Natural killer cell (primary cell): ENCODE data around the gene PLK1. TPM values are rescaled to one million over a fixed set of nuclear protein-coding genes. Genes with fewer than 3 reads are reported as not detected.

ENCODE experiments used
- ATAC-seq, 3 donors: fragments of 150-1000 bp in 2 of 3; fragments of 200-7000 bp in 1 of 3; cut with Tn5 transposase; 1 replicate in 1 of 3; 2 replicates in 2 of 3; pipeline ENCODE4 v1.10.0; 2021; ENCODE audit warnings: mild to moderate bottlenecking in 2 of 3, moderate library complexity in 2 of 3
- DNase-seq, 2 donors: peaks; one replicate each; pipeline versions ENCODE4 v3.0.0 to v3.0.0-alpha.2; 2013 to 2021; ENCODE audit warnings: mixed read lengths in 1 of 2
- H3K27ac ChIP-seq: one replicate; pipeline ENCODE4 v1.5.1; 2013; ENCODE audit warnings: mild to moderate bottlenecking, low read length
- H3K27me3 ChIP-seq: one replicate; pipeline ENCODE4 v1.6.1; 2013; ENCODE audit warnings: low read length; ENCODE audit not compliant: control insufficient read depth, insufficient read depth
- H3K36me3 ChIP-seq: one replicate; pipeline ENCODE4 v1.6.1; 2013; ENCODE audit warnings: low read length; ENCODE audit not compliant: control insufficient read depth, insufficient read depth
- H3K4me1 ChIP-seq: one replicate; pipeline ENCODE4 v1.6.1; 2013; ENCODE audit warnings: low read length; ENCODE audit not compliant: control insufficient read depth, insufficient read depth
- H3K4me3 ChIP-seq: one replicate; pipeline ENCODE4 v1.5.1; 2013; ENCODE audit warnings: low read length
- H3K9me3 ChIP-seq: one replicate; pipeline ENCODE4 v1.6.1; 2013; ENCODE audit warnings: low read length; ENCODE audit not compliant: control insufficient read depth, insufficient read depth
- H3K27ac Mint-ChIP-seq, 2 donors: one replicate each; pipeline ENCODE4 v1.8.0; 2022; ENCODE audit warnings: mild to moderate bottlenecking in 2 of 2, mixed read lengths in 2 of 2, moderate library complexity in 1 of 2
- H3K27me3 Mint-ChIP-seq, 2 donors: one replicate each; pipeline ENCODE4 v1.8.0; 2022; ENCODE audit warnings: low read depth in 2 of 2, mixed read lengths in 2 of 2
- H3K36me3 Mint-ChIP-seq: one replicate; pipeline ENCODE4 v1.8.0; 2022; ENCODE audit warnings: mixed read lengths
- H3K4me1 Mint-ChIP-seq, 2 donors: one replicate each; pipeline ENCODE4 v1.8.0; 2022; ENCODE audit warnings: mixed read lengths in 2 of 2
- H3K4me3 Mint-ChIP-seq: one replicate; pipeline ENCODE4 v1.8.0; 2022; ENCODE audit warnings: mild to moderate bottlenecking, moderate library complexity, mixed read lengths
- H3K9me3 Mint-ChIP-seq, 2 donors: one replicate each; pipeline ENCODE4 v1.8.0; 2022; ENCODE audit warnings: mixed read lengths in 2 of 2
- WGBS: methylation state at CpG from one replicate; pipeline ENCODE4 v1.1.7; 2013; ENCODE audit warnings: missing lambda C conversion rate; ENCODE audit not compliant: insufficient coverage; 5-methylcytosine and 5-hydroxymethylcytosine counted together
- intact Hi-C: fragments of 100-400 bp; cut with micrococcal nuclease; formaldehyde crosslinking; loops from one replicate; pipeline ENCODE4 v1.14.2; 2022
- total RNA-seq, 4 donors: library from RNA; stranded (reverse); fragments of 120-200 nt in 1 of 4; gene quantifications; one replicate each; pipeline versions ENCODE4 v1.2.3 to v1.2.4, GENCODE V29; 2013 to 2022
- TF ChIP-seq, protein P1 (sequence below): fragments of 200-600 bp; IDR thresholded peaks from one replicate; pipeline ENCODE4 v1.8.0; 2022; ENCODE audit warnings: antibody characterized with exemption

The PLK1 gene
- total RNA-seq, 3 donors from 2014 or later (not counting 1 experiment from before 2014, with no cell fraction given), result 0.66 to 2.9 (median 1.7) TPM

DNA sequence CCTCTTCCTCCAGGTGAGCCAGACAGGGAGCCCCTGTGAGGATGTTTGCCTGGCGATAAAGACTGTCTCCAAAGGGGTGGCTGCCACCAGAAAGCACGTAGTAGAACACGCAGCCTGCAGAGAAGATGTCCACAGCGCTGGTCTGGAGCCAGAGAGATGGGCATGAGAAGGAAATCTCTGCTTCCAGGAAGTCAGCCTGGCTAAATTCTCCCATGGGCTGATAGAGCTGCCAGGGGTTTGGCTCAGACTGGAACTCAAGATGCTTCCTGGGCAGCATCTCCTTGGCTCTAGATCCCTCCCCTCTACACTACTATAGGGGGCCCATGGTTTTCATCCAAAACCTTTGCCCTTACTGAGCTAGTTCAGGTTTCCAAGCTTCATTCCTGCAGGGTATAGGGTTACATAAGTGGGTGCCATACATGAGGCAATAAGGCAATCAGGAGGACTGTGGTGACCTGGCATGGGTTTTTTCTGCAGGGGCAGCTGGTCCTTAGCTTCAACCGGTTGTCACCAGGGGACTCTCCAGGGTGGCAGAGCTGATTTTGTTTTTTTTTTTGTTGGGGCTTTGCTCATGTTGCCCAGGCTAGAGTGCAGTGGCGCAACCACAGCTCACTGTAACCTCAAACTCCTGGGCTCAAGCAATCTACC lies 13.6 kb downstream of the PLK1 start:
- no peaks in the 10 kb centered on the region for H3K27me3 Mint-ChIP-seq
- no peak for ATAC-seq
- Histone ChIP-seq H3K27me3 (no peaks in the 10 kb centered on the region), H3K9me3 (no peaks in the 10 kb centered on the region), H3K4me1 (peaks cover 9% of the 10 kb centered on the region), H3K36me3 (peaks cover 25% of the 10 kb centered on the region), H3K27ac (no peak overlapping the region), H3K4me3 (no peak overlapping the region)
- TF ChIP-seq, protein P1, sequence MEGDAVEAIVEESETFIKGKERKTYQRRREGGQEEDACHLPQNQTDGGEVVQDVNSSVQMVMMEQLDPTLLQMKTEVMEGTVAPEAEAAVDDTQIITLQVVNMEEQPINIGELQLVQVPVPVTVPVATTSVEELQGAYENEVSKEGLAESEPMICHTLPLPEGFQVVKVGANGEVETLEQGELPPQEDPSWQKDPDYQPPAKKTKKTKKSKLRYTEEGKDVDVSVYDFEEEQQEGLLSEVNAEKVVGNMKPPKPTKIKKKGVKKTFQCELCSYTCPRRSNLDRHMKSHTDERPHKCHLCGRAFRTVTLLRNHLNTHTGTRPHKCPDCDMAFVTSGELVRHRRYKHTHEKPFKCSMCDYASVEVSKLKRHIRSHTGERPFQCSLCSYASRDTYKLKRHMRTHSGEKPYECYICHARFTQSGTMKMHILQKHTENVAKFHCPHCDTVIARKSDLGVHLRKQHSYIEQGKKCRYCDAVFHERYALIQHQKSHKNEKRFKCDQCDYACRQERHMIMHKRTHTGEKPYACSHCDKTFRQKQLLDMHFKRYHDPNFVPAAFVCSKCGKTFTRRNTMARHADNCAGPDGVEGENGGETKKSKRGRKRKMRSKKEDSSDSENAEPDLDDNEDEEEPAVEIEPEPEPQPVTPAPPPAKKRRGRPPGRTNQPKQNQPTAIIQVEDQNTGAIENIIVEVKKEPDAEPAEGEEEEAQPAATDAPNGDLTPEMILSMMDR, result no peak
- no peaks in the 10 kb centered on the region for H3K9me3 Mint-ChIP-seq
- H3K36me3 Mint-ChIP-seq, result no peaks in the 10 kb centered on the region
- H3K4me3 Mint-ChIP-seq, result no peak overlapping the region
- DNase-seq, result no peak
- H3K4me1 Mint-ChIP-seq, result peaks cover 5 to 11% of the 10 kb centered on the region in 2 donors
- H3K27ac Mint-ChIP-seq, result no peak overlapping the region
- 94% methylated on average over 6 of the region's 6 CpGs for WGBS
- intact Hi-C loops, result no loop called here

DNA sequence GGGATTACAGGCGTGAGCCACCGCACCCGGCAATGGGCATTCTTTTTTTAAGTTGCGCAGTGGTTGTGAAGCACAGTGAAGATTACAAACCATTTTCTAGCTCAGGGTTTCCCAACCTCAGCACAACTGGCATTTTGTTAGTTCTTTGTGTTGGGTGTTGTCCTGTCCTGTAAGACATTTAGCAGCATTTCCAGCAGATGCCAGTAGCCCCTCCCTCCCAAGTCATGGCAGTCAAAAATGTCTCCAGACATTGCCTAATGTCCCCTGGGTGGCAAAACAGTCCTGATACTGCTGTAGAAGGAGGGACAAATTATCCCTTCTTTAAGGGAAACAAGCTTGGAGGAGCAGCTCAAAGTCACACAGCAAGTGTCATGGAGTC lies 15.6 kb downstream of the PLK1 start:
- WGBS, result 94% methylated on average over 4 of the region's 4 CpGs
- Mint-ChIP-seq H3K36me3 (no peaks in the 10 kb centered on the region), H3K9me3 (no peaks in the 10 kb centered on the region), H3K27ac (no peak overlapping the region), H3K27me3 (no peaks in the 10 kb centered on the region), H3K4me1 (peaks cover 16 to 30% of the 10 kb centered on the region in 2 donors), H3K4me3 (no peak overlapping the region)
- intact Hi-C loops, result no loop called here
- H3K4me1 ChIP-seq, result peaks cover 18% of the 10 kb centered on the region
- no peaks in the 10 kb centered on the region for H3K9me3 ChIP-seq
- no peaks in the 10 kb centered on the region for H3K27me3 ChIP-seq
- H3K27ac ChIP-seq, result no peak overlapping the region
- H3K4me3 ChIP-seq, result no peak overlapping the region
- TF ChIP-seq, protein P1, result no peak
- DNase-seq (no peak), ATAC-seq (no peak)
- peaks cover 11% of the 10 kb centered on the region for H3K36me3 ChIP-seq

GRCh38 chr16:23694644-23695373 lies 16.1 kb downstream of the PLK1 start:
- ATAC-seq, result peak in 1 of 3 donors; percentile 36
- Histone ChIP-seq H3K27ac (no peak overlapping the region), H3K27me3 (no peaks in the 10 kb centered on the region), H3K4me1 (peaks cover 21% of the 10 kb centered on the region), H3K9me3 (no peaks in the 10 kb centered on the region), H3K4me3 (no peak overlapping the region), H3K36me3 (peaks cover 5% of the 10 kb centered on the region)
- H3K27me3 Mint-ChIP-seq, result no peaks in the 10 kb centered on the region
- peak overlapping the region; percentile 42 for H3K4me3 Mint-ChIP-seq
- DNase-seq, result no peak
- no peaks in the 10 kb centered on the region for H3K9me3 Mint-ChIP-seq
- WGBS, result 37% methylated on average over 32 of the region's 32 CpGs
- TF ChIP-seq, protein P1, result no peak
- no peaks in the 10 kb centered on the region for H3K36me3 Mint-ChIP-seq
- H3K4me1 Mint-ChIP-seq, result peaks cover 21 to 35% of the 10 kb centered on the region in 2 donors
- intact Hi-C loops, result no loop called here
- H3K27ac Mint-ChIP-seq, result no peak overlapping the region
